ENCODE data around the gene STON1. TPM values are rescaled to one million over a fixed set of nuclear protein-coding genes. Genes with fewer than 3 reads are reported as not detected.
"Not testable (repeated sequence)": the region's sequence is repeated elsewhere in the genome, so short reads cannot be mapped to it uniquely, and the experiment has no call there.

STON1 gene
- total RNA-seq, 1 experiment from 2014 or later, result 2.2 TPM

GRCh38 chr2:48519593-48519992, 10.4 kb upstream of the STON1 start:
- Histone ChIP-seq H3K4me3 (no peak overlapping the region), H3K9me3 (no peaks in the 10 kb centered on the region), H3K36me3 (peaks cover 6% of the 10 kb centered on the region), H3K27me3 (no peaks in the 10 kb centered on the region)
- DNase-seq, result no peak

GRCh38 chr2:48524756-48525155, 5.2 kb upstream of the STON1 start:
- not testable (repeated sequence) for H3K36me3 ChIP-seq, DNase-seq, H3K9me3 ChIP-seq, H3K4me3 ChIP-seq, H3K27me3 ChIP-seq

GRCh38 chr2:48525269-48525943, 4.5 kb upstream of the STON1 start:
- no peaks in the 10 kb centered on the region for H3K27me3 ChIP-seq
- H3K9me3 ChIP-seq, result no peaks in the 10 kb centered on the region
- H3K4me3 ChIP-seq, result no peak overlapping the region
- no peak for DNase-seq
- peaks cover 2% of the 10 kb centered on the region; the same call in 1 of the 2 replicates for H3K36me3 ChIP-seq

GRCh38 chr2:48527226-48527885, 2.6 kb upstream of the STON1 start:
- Histone ChIP-seq H3K4me3 (no peak overlapping the region), H3K27me3 (no peaks in the 10 kb centered on the region), H3K36me3 (no peaks in the 10 kb centered on the region), H3K9me3 (no peaks in the 10 kb centered on the region)
- DNase-seq, result peak; percentile 33

- H3K27me3 ChIP-seq, result no peaks in the 10 kb centered on the region
- H3K9me3 ChIP-seq, result no peaks in the 10 kb centered on the region
- H3K4me3 ChIP-seq, result no peak overlapping the region
- no peak for DNase-seq
- H3K36me3 ChIP-seq, result no peaks in the 10 kb centered on the region
Observed at GRCh38 chr2:48528431-48528830, 1.5 kb upstream of the STON1 start.

- H3K36me3 ChIP-seq, result no peaks in the 10 kb centered on the region
- no peak overlapping the region for H3K4me3 ChIP-seq
- H3K27me3 ChIP-seq, result no peaks in the 10 kb centered on the region
- no peaks in the 10 kb centered on the region for H3K9me3 ChIP-seq
- DNase-seq, result no peak
Observed at GRCh38 chr2:48529194-48529593, 760 bp upstream of the STON1 start.

- Histone ChIP-seq H3K27me3 (no peaks in the 10 kb centered on the region), H3K36me3 (no peaks in the 10 kb centered on the region), H3K4me3 (peak overlapping the region; percentile 63), H3K9me3 (no peaks in the 10 kb centered on the region)
- no peak for DNase-seq
Observed at GRCh38 chr2:48529676-48530032, 300 bp upstream of the STON1 start.

GRCh38 chr2:48531141-48531648, 1.2 kb downstream of the STON1 start:
- no peaks in the 10 kb centered on the region for H3K27me3 ChIP-seq
- peak overlapping the region; percentile 63 for H3K4me3 ChIP-seq
- no peaks in the 10 kb centered on the region for H3K36me3 ChIP-seq

GRCh38 chr2:48532174-48532573, 2.2 kb downstream of the STON1 start:
- Histone ChIP-seq H3K9me3 (no peaks in the 10 kb centered on the region), H3K36me3 (no peaks in the 10 kb centered on the region), H3K27me3 (no peaks in the 10 kb centered on the region), H3K4me3 (no peak overlapping the region)
- DNase-seq, result no peak

More at GRCh38 chr2:48531141-48531648, 1.2 kb downstream of the STON1 start:
- DNase-seq, result peak; percentile 28
- H3K9me3 ChIP-seq, result no peaks in the 10 kb centered on the region

GRCh38 chr2:48532824-48533223, 2.9 kb downstream of the STON1 start:
- Histone ChIP-seq H3K27me3 (no peaks in the 10 kb centered on the region), H3K36me3 (no peaks in the 10 kb centered on the region), H3K9me3 (no peaks in the 10 kb centered on the region), H3K4me3 (no peak overlapping the region)
- DNase-seq, result no peak

- H3K36me3 ChIP-seq, result no peaks in the 10 kb centered on the region
- no peak overlapping the region for H3K4me3 ChIP-seq
- H3K27me3 ChIP-seq, result no peaks in the 10 kb centered on the region
- H3K9me3 ChIP-seq, result no peaks in the 10 kb centered on the region
- no peak for DNase-seq
Observed at GRCh38 chr2:48534781-48535180, 4.8 kb downstream of the STON1 start.

GRCh38 chr2:48540237-48540935, 10.4 kb downstream of the STON1 start:
- H3K4me3 ChIP-seq, result no peak overlapping the region
- DNase-seq, result no peak
- no peaks in the 10 kb centered on the region for H3K36me3 ChIP-seq
- H3K9me3 ChIP-seq, result no peaks in the 10 kb centered on the region
- H3K27me3 ChIP-seq, result no peaks in the 10 kb centered on the region

GRCh38 chr2:48541666-48542389, 11.9 kb downstream of the STON1 start:
- no peak for DNase-seq
- Histone ChIP-seq H3K27me3 (no peaks in the 10 kb centered on the region), H3K4me3 (no peak overlapping the region), H3K9me3 (no peaks in the 10 kb centered on the region), H3K36me3 (no peaks in the 10 kb centered on the region)

GRCh38 chr2:48543895-48544294, 13.9 kb downstream of the STON1 start:
- no peaks in the 10 kb centered on the region for H3K9me3 ChIP-seq
- no peaks in the 10 kb centered on the region for H3K36me3 ChIP-seq
- H3K4me3 ChIP-seq, result no peak overlapping the region
- DNase-seq, result no peak
- H3K27me3 ChIP-seq, result no peaks in the 10 kb centered on the region

GRCh38 chr2:48545244-48545643, 15.3 kb downstream of the STON1 start:
- H3K4me3 ChIP-seq, result no peak overlapping the region
- no peaks in the 10 kb centered on the region for H3K27me3 ChIP-seq
- no peaks in the 10 kb centered on the region for H3K9me3 ChIP-seq
- no peaks in the 10 kb centered on the region for H3K36me3 ChIP-seq
- no peak for DNase-seq

GRCh38 chr2:48548840-48549239, 18.9 kb downstream of the STON1 start:
- DNase-seq, result no peak
- Histone ChIP-seq H3K27me3 (no peaks in the 10 kb centered on the region), H3K4me3 (no peak overlapping the region), H3K36me3 (no peaks in the 10 kb centered on the region), H3K9me3 (no peaks in the 10 kb centered on the region)

GRCh38 chr2:48549972-48550371, 20.0 kb downstream of the STON1 start:
- no peaks in the 10 kb centered on the region for H3K27me3 ChIP-seq
- no peak for DNase-seq
- H3K4me3 ChIP-seq, result no peak overlapping the region
- H3K36me3 ChIP-seq, result no peaks in the 10 kb centered on the region
- no peaks in the 10 kb centered on the region for H3K9me3 ChIP-seq
